ENCODE results near the gene LAMB3. TPM values are rescaled to one million over a fixed set of nuclear protein-coding genes. Genes with fewer than 3 reads are reported as not detected.

LAMB3 gene
- total RNA-seq, 1 experiment from 2014 or later: 0.85 TPM

DNA sequence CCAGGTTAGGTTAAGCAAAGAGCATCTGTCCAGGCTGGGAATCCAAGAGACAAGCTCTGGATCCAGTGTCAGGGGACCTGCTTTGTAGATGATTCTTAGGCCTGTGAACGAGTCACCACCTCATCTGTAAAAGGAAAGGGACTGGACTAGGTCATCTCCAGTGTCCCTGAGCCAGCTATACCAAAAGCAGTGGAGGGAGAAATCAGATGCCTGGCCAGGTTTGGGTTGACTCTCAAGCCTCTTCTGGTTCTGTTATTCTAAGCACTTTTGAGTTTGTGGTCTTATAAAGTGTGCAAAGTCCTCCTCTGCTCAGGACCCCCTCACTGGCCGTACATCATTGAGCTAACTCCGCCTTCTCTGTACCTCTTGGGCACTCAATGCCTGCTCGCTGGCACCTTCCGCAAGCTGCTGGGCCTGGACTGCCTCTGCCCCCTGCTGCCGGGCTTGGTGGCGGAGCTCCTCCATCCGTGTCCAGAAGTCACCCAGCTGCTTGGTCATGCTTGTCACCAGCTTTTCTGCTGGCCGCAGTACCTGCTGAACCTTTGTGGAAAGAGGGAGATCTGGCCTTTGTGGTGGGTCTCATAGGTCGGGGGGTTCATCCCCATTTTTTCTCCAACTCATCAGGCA lies 35.1 kb downstream of the LAMB3 start:
- ATAC-seq (no peak), DNase-seq (ENCODE audit: low spot score) (no peak)
- H3K4me1 Mint-ChIP-seq: no peaks in the 10 kb centered on the region
- no peaks in the 10 kb centered on the region for H3K27me3 Mint-ChIP-seq (ENCODE audit: low read depth)
- TF ChIP-seq KAT7 (CRISPR knock-in tag; IDR thresholded peaks at IDR 0.05; ENCODE audit: borderline replicate concordance) (no peak), NFE2L1 (CRISPR knock-in tag; IDR thresholded peaks at IDR 0.05) (no peak), MAX (CRISPR knock-in tag; IDR thresholded peaks at IDR 0.05) (no peak), ZNF425 (CRISPR knock-in tag; conservative IDR thresholded peaks at IDR 0.05) (no peak), NFYB (CRISPR knock-in tag; conservative IDR thresholded peaks at IDR 0.05; ENCODE audit: low read depth) (no peak), SMAD3 (CRISPR knock-in tag; IDR thresholded peaks at IDR 0.05; ENCODE audit: borderline replicate concordance) (no peak)
- TF ChIP-seq, protein P1, sequence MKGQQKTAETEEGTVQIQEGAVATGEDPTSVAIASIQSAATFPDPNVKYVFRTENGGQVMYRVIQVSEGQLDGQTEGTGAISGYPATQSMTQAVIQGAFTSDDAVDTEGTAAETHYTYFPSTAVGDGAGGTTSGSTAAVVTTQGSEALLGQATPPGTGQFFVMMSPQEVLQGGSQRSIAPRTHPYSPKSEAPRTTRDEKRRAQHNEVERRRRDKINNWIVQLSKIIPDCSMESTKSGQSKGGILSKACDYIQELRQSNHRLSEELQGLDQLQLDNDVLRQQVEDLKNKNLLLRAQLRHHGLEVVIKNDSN (CRISPR knock-in tag; IDR thresholded peaks at IDR 0.05): no peak
- H3K36me3 Mint-ChIP-seq: no peaks in the 10 kb centered on the region
- H3K9me3 Mint-ChIP-seq: no peaks in the 10 kb centered on the region
- CTCF ChIA-PET: interaction anchor here (0.9 to 1.8 kb wide), 3 partner anchors 10 to 27 kb away, joined by 3 to 16 read pairs (median 4); no protein-coding TSS in a partner anchor
- POLR2A ChIA-PET: no interaction called here
- no peak overlapping the region for H3K27ac Mint-ChIP-seq
- no peak overlapping the region for H3K4me3 Mint-ChIP-seq

GRCh38 chr1:209616366-209617046 lies 35.7 kb downstream of the LAMB3 start:
- Mint-ChIP-seq H3K4me3 (no peak overlapping the region), H3K9me3 (no peaks in the 10 kb centered on the region), H3K4me1 (no peaks in the 10 kb centered on the region), H3K36me3 (no peaks in the 10 kb centered on the region), H3K27ac (no peak overlapping the region), H3K27me3 (ENCODE audit: low read depth) (no peaks in the 10 kb centered on the region)
- ATAC-seq (no peak), DNase-seq (ENCODE audit: low spot score) (no peak)
- POLR2A ChIA-PET: interaction anchor here (1.0 kb wide), 1 partner anchor 15 kb away, joined by 3 read pairs; no protein-coding TSS in a partner anchor
- CTCF ChIA-PET: interaction anchor here (0.7 to 2.5 kb wide), 5 partner anchors 11 to 47 kb away, joined by 3 to 16 read pairs (median 4); no protein-coding TSS in a partner anchor
- TF ChIP-seq FOXP4 (CRISPR knock-in tag; IDR thresholded peaks at IDR 0.05): no peak
- TF ChIP-seq ZNF317 (CRISPR knock-in tag; IDR thresholded peaks at IDR 0.05; ENCODE audit: borderline replicate concordance, low read depth): no peak
- no peak for TF ChIP-seq RELA (CRISPR knock-in tag; IDR thresholded peaks at IDR 0.05; ENCODE audit: borderline replicate concordance)
- no peak for TF ChIP-seq PRDM15 (CRISPR knock-in tag; IDR thresholded peaks at IDR 0.05)
- TF ChIP-seq E2F4 (CRISPR knock-in tag; IDR thresholded peaks at IDR 0.05; ENCODE audit: borderline replicate concordance, low read depth): no peak
- no peak for TF ChIP-seq MXD4 (CRISPR knock-in tag; IDR thresholded peaks at IDR 0.05; ENCODE audit: borderline replicate concordance)
- no peak for TF ChIP-seq ZBTB21 (CRISPR knock-in tag; IDR thresholded peaks at IDR 0.05; ENCODE audit: borderline replicate concordance)
- no peak for TF ChIP-seq ZNF138 (CRISPR knock-in tag; conservative IDR thresholded peaks at IDR 0.05)
- TF ChIP-seq ZNF425 (CRISPR knock-in tag; conservative IDR thresholded peaks at IDR 0.05): no peak
- TF ChIP-seq JUN (CRISPR knock-in tag; IDR thresholded peaks at IDR 0.05): no peak
- no peak for TF ChIP-seq PRRX2 (CRISPR knock-in tag; IDR thresholded peaks at IDR 0.05)
- TF ChIP-seq CREB1 (CRISPR knock-in tag; IDR thresholded peaks at IDR 0.05): no peak
- no peak for TF ChIP-seq MAX (CRISPR knock-in tag; IDR thresholded peaks at IDR 0.05)
- TF ChIP-seq ZNF396 (CRISPR knock-in tag; IDR thresholded peaks at IDR 0.05; ENCODE audit: borderline replicate concordance): no peak
